ENCODE data around the gene CD44.

The CD44 gene

DNA sequence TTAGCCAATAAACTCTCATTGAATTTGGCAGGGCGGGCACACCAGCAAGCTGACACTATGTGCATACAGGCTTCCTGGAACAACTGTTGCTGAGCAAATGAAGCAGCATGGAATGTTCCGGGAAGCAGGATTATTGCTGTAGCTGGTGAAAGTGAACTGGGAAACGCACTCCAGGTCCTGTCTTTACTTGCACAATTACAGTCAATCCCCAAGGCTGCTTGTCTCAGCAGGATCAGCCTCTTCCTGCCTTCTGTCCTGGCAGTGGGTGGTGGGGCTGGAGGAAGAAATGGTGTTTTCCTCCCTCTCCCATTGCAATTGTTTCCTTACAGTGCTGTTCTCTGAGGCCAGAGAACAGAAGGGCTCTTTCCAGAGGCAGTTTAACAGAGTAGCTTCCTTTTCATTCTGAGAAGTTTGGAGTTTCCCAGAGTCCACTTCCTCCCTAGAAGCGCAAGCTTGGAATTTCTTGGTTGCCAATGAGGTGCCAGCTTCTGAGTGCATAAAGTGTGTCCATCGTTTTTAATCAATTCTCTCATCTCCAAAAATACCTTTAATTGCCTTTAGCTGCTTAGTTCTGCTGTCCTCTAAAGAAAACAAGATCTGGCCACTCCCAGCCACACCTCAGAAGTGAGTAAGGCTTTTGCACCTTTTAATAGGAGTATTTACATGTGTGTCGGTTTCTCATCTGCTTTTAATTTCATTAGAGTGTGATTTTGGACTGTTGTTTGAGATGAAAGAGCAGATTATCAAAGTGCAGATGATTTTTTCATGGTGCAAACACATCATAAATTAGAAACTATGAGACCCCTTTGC is 19.9 kb downstream of the CD44 start:
- DNase-seq (ENCODE audit: low spot score) = no peak

- DNase-seq (ENCODE audit: low spot score) = no peak
Observed at GRCh38 chr11:35160246-35160824, 21.4 kb downstream of the CD44 start.

- no peak for DNase-seq (ENCODE audit: low spot score)
Observed at GRCh38 chr11:35160902-35161597, 22.1 kb downstream of the CD44 start.

GRCh38 chr11:35162745-35163144 is 23.8 kb downstream of the CD44 start:
- no peak for DNase-seq (ENCODE audit: low spot score)

- DNase-seq (ENCODE audit: low spot score) = no peak
Observed at GRCh38 chr11:35163209-35163608, 24.2 kb downstream of the CD44 start.

DNA sequence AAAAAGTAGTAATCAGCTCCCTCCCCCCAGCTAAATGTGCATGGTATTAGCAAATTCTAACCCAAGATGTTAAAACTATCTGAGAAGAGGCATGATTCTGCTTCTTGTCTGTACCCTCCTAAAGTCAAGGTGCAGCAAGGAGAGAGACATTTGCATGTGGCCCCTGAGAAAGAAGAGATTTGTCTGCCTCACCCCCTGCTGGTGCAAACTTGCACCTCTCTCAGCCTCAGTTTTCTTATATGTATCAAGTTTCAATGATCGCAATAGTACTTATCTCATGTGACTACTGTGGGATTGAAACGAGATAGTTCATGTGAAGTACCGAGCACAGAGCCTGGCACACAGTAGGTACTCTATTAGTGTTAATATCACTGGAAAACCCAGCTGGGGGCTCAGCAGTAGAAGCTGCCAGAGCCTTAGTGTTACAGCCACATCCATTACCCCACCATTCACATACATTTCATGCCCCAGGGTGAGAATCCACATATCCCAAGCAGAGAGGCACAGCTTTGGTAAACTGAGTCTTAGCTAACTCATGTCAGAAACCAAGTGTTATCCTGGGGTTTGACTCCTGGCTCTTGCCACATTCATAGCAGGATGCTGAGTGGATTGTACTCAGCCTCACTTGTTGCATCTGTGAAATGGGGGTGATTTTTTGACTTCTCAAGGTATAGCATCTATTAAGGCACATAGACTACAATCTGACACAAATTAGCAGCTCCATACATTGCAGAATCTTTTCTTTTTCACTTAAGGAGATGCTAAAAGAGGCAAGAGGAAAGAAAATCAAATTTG is 24.9 kb downstream of the CD44 start:
- DNase-seq (ENCODE audit: low spot score) = no peak

GRCh38 chr11:35165030-35165422 is 26.1 kb downstream of the CD44 start:
- DNase-seq (ENCODE audit: low spot score) = no peak

GRCh38 chr11:35165423-35166368 is 26.7 kb downstream of the CD44 start:
- no peak for DNase-seq (ENCODE audit: low spot score)

DNA sequence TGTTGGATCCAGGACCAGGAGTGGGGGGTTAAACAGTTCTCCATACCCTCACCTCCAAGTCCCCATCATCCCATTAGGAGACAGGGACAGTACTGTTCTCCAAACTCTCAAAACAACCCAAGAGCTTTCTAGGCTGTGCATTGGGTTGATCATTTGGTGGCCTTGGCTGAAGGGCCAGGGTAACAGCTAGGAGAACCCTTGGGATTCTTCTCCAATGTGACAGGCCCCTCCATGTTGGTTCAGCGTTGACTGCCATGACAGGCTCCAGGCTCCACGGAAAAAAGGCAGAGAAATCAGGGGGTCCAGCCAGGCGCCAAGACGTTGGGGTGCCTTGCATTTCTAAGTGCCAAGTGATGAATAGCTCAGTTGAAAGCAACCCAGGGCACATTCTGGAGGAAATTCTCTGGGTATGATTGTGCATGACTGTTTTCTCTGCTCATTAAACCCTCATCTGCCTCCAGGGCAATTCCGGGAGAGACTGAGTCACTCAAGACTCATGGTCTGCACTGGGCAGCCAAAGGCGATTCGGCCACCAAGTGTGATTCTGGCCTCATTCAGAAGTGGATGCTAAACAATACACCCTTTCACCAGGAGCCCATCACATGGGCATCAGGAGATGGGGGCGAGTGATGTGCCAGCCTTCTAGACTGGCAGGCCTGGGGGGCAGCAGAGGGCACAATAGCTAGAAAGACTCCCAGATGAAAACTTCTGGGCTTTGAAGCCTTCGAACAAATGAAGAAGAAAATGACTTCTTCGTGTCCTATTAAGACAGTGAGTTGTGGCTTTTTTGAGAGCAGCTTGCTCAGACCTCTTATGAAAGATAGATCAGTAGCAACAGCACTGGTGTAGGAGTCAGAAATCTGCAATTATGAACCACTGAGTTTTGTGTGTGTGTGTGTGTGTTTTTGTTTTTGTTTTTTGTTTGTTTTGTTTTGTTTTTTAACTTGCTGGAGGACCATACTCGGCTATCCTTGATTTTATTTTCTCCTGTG is 27.7 kb downstream of the CD44 start:
- peak; percentile 63 for DNase-seq (ENCODE audit: low spot score)

DNA sequence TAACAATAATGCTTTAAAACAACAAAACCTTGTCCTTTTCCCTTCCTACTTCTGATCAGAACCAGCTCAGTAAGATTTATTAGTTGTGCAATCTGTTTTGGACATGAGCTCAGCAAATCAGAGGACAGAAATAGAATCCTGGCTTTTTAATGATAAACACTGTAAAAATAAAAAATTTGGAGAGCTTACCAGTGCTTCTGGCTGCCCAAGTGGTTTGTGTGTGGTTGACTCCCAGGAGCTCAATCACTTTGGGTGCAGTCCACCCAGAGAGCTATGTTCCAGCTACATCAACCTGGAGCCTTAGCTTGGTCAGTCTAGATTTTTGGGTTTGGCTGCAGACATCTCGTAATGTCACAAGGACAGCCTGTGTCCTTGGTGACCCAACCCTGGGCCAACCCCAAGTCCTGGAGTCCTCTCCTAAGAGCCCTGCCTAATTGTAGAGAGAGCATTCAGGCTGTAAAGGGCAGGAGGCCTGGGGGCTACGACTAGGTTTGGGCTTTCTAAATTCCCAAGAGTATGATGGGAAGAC is 28.5 kb downstream of the CD44 start:
- no peak for DNase-seq (ENCODE audit: low spot score)

GRCh38 chr11:35168671-35169070 is 29.7 kb downstream of the CD44 start:
- no peak for DNase-seq (ENCODE audit: low spot score)

DNA sequence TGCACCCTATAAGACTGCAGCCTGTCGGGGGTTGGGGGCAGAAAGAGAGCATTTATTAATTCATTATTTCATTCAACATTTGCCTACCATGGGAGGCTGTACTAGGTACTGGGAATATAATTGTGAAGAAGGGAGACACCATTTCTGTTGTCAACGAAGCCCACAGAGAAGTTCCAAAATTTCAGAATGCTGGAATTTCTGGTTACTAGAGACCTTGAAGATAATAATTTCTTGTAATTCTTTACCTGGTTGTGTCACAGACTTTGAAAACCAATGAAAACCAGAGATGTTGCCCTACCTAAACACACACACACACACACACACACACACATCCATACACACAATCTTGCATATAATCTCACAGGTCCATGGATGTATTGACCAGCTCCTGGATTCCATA is 30.1 kb downstream of the CD44 start:
- DNase-seq (ENCODE audit: low spot score) = no peak

DNA sequence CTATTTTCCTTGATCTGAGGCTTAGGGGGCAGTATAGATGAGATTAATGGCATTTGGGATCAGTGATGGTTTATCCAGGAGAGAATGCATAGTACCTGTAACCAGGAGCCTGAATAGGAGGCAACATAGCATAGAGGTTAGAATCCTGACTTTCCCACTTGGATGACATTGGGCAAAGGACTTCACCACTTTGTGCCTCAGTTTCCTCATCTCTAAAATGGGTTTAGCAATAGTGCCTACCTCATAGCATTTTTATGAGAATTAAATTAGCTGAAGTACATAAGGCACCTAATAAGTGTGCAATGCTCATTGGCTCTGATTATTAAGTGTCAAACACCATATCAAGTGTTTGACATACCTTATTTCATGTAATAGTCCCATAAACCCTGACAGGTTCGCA is 30.8 kb downstream of the CD44 start:
- no peak for DNase-seq (ENCODE audit: low spot score)

- no peak for DNase-seq (ENCODE audit: low spot score)
Observed at GRCh38 chr11:35170503-35170902, 31.5 kb downstream of the CD44 start.

GRCh38 chr11:35171226-35171625 is 32.3 kb downstream of the CD44 start:
- no peak for DNase-seq (ENCODE audit: low spot score)

GRCh38 chr11:35173011-35173511 is 34.1 kb downstream of the CD44 start:
- no peak for DNase-seq (ENCODE audit: low spot score)

GRCh38 chr11:35173616-35174566 is 34.9 kb downstream of the CD44 start:
- no peak for DNase-seq (ENCODE audit: low spot score)

DNA sequence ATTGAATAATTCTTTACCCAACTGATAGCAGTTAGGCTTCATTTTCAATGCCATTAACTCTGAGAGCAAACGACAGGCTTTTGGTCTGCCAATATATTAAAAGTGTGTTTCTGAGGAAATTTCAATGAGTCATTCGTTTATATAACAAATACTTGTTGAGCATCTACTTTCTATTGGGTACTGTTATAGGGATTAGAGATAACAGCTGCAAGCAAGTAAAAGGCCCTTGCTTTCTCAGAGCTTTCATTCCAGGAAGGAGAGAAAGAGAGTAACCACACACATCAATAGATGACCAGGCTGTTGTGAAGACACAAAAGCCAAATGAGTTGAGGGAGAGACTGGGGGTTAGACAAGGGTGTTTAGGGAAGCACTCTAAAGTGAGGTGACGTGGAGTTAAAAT is 35.7 kb downstream of the CD44 start:
- no peak for DNase-seq (ENCODE audit: low spot score)
